Astrocyte of the cerebellum (primary cell): ENCODE data around the gene TMEM222.

Experiments used
- DNase-seq: peaks from one replicate; pipeline ENCODE4 v3.0.0-alpha.2; 2011; ENCODE audit warnings: low read depth
- H3K4me3 ChIP-seq: 2 replicates; pipeline ENCODE4 v1.5.1; 2011; ENCODE audit warnings: mild to moderate bottlenecking, low read depth, low read length, moderate library complexity
- in situ Hi-C: cut with HindIII; loops from 2 replicates; pipeline ENCODE4 v1.10.0; 2017; ENCODE audit warnings: low sequenced_read_pairs
- TF ChIP-seq, protein P1 (sequence below): IDR thresholded peaks from 2 replicates; pipeline ENCODE4 v1.5.1; 2012; ENCODE audit warnings: low read length, low read depth, moderate library complexity, mild to moderate bottlenecking; ENCODE audit errors: missing control alignments

TMEM222 gene

DNA sequence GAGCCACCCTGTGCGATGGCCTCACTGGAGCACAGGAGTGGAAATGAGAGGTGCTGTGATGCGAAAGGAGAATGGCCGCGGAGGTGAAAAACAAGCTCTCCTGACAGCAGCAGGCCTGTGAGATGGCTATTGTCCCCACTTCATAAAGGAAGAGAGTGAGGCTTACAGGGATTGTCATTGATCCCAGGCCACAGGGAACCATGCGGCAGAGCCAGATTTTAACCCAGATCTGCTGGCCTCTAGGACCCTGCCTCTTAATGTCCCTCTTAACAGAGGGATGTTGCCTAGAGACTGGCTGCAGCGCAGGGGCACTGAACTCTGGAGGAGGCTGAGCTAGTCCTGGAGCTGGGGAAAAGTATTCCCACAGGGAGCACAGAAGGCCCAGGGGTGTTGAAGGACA, 16.8 kb downstream of the TMEM222 start:
- TF ChIP-seq, protein P1, sequence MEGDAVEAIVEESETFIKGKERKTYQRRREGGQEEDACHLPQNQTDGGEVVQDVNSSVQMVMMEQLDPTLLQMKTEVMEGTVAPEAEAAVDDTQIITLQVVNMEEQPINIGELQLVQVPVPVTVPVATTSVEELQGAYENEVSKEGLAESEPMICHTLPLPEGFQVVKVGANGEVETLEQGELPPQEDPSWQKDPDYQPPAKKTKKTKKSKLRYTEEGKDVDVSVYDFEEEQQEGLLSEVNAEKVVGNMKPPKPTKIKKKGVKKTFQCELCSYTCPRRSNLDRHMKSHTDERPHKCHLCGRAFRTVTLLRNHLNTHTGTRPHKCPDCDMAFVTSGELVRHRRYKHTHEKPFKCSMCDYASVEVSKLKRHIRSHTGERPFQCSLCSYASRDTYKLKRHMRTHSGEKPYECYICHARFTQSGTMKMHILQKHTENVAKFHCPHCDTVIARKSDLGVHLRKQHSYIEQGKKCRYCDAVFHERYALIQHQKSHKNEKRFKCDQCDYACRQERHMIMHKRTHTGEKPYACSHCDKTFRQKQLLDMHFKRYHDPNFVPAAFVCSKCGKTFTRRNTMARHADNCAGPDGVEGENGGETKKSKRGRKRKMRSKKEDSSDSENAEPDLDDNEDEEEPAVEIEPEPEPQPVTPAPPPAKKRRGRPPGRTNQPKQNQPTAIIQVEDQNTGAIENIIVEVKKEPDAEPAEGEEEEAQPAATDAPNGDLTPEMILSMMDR, result no peak
- in situ Hi-C loops, result no loop called here
- DNase-seq, result no peak
- H3K4me3 ChIP-seq, result no peak overlapping the region

DNA sequence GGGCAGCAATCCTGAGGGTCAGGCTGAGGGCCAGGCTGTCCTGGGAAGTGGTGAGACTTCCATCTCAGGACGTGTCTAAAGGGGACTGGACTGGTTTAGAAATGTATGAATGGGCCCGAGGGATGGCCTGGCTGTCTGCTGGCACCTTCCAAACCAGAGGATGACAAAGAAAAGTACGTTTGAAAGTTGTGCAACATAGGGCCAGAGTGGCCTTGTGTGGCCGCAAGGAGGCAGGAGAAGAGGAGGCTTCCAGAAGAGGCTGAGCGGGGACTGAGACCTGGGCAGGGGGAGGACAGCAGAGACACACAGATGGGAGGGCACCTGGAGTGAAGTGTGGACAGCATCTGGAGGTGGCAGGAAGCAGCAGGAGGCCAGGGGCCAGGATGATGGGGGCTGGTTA, 17.2 kb downstream of the TMEM222 start:
- in situ Hi-C loops, result no loop called here
- TF ChIP-seq, protein P1, result no peak
- no peak for DNase-seq
- no peak overlapping the region for H3K4me3 ChIP-seq

DNA sequence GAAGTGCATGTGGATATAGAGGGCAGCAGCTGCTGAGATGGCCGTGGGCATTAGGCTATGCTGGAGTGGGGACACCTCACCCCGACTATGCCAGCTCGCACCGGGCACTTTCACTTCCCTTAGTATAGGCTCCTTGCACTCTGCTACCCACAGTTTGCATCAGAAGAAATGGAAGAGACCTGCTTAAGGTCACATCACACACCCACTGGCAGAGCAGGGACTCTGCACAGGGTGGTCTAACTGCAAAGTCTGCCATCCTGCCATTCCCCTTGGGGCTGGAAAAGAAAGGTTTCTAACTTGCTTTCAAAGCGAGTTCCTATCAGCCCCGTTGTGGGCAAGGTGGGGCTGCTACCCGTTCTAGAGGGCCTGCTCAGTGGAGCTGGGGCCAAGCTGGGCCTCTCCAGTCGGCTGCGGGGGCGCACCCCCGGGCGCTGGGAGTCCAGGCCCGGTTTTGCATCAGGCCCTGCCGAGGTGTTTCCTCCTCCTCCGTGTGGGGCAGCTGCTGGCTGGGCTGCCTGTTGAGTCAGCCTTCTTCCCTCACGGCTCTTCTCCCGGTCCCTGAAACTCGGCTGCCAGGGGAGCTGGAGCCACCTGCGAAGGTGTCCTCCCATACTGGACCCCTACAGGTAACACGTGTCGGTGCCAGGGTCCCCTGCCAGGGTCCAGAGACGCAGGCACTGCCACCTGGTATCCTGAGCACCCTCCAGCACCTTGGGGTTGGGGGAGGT, 19.7 kb downstream of the TMEM222 start, which contains the start of gene SYTL1:
Gene SYTL1 (plus strand): TSS at position 498 of the 728 bp plus-strand sequence. CDS start 3,313 bp downstream, outside the sequence.
- H3K4me3 ChIP-seq, result no peak within 1 kb of the TSS
- TF ChIP-seq, protein P1, result no peak
- peak; percentile 24 for DNase-seq
- in situ Hi-C loops, result no loop called here

DNA sequence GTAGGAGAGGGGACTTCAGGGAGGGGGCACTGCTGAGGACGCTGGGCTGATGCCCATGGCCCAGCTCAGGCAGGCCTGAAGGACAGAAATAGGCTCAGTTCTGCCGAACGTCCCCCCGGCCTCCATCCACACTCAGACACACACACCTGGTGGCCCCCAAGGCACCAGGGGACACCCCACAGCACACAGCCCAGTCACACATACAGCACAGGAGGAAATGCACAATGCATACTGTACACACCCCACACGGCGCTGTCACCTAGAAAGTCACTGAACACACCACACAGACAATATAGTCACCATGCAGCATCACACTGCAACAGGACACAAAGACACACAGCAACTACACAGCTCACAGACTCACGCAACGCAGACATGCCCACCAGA, 20.4 kb downstream of the TMEM222 start:
- no peak for DNase-seq
- no peak overlapping the region for H3K4me3 ChIP-seq
- TF ChIP-seq, protein P1, result no peak
- in situ Hi-C loops, result no loop called here

DNA sequence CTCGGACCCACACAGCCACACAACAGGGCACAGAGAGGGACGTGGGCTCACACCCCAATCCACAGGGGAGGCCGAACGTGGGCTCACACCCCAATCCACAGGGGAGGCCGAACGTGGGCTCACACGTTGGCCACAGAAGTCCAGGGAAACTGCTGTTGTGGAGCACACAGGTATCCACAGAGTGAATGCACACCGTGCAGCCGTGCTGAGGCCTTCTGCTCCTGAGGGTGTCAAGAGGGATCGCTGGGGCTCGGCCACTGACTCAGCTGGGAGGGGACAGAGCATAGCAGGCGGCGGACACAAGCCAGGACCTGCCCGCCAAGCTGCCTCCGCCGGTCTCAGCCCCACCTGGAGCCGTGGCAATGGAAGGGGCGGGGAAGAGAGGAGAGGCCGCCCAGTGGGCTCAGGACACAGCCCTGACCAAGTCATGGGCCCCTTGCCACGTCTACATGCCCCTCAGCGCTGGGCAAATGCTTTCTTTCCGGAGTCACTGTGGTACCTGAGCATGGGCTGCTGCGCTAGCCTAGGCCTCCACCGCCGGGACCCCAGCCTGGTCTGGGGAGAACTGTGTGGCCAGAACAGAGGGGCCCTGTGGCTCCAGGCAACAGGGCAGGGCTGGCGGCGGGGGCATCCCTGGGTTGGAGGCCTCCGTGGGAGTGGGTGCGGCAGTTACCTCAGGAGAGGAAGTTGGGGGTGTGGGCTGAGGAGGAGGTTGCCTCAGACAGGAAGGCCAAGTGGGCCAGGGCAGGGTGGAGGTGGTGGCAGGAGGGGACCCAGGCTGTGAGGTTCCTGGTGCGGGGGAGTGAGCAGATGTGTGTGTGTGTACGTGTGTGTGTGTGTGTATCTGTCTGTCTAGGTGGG, 21.0 kb downstream of the TMEM222 start:
- H3K4me3 ChIP-seq, result no peak overlapping the region
- in situ Hi-C loops, result no loop called here
- TF ChIP-seq, protein P1, result no peak
- DNase-seq, result no peak

DNA sequence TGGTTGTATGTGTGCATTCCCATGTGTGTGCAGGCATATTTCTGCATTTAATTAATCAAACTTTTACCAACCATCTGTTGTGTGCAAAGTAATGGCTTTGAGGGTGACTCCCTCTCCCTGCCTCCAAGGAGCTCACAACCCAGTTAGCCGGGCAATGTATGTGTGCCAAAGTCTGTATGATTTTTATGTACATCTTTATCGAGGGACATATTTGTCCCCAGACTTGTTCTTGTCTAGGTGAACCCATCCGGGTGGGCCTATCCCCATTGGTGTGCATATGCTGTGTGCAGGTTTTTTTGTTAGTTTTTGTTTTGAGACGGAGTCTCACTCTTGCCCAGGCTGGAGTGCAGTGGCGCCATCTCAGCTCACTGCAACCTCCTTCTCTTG, 21.7 kb downstream of the TMEM222 start:
- H3K4me3 ChIP-seq, result no peak overlapping the region

More for the DNA sequence above, 21.7 kb downstream of the TMEM222 start:
- TF ChIP-seq, protein P1, result no peak
- in situ Hi-C loops, result no loop called here
- DNase-seq, result no peak
